Naive thymus-derived CD4-positive, alpha-beta T cell (primary cell): ENCODE results near the gene KRT25. TPM values are rescaled to one million over a fixed set of nuclear protein-coding genes. Genes with fewer than 3 reads are reported as not detected.
"Not testable (repeated sequence)": the region's sequence is repeated elsewhere in the genome, so short reads cannot be mapped to it uniquely, and the experiment has no call there.

Experiments used
- ATAC-seq: fragments of 150-1000 bp; cut with Tn5 transposase; 2 replicates; pipeline ENCODE4 v1.10.0; 2021; ENCODE audit warnings: mild to moderate bottlenecking, moderate library complexity
- CTCF ChIA-PET: fragments of 350-600 bp; sonication (Branson Sonifier 250); formaldehyde crosslinking; loops from one replicate; lab custom pipeline; 2021; ENCODE audit warnings: antibody characterized with exemption; lab: Charles Lee
- POLR2A ChIA-PET: fragments of 350-600 bp; sonication (Branson Sonifier 250); formaldehyde crosslinking; loops from one replicate; lab custom pipeline; 2021; ENCODE audit warnings: antibody characterized with exemption, inconsistent platforms; lab: Charles Lee
- DNase-seq, 9 donors: peaks; one replicate each; pipeline versions ENCODE4 v3.0.0 to v3.0.0-alpha.2; 2020 to 2022; ENCODE audit warnings: mixed read lengths in 1 of 9
- H3K27ac ChIP-seq: one replicate; pipeline ENCODE4 v1.7.0; 2013; ENCODE audit warnings: mild to moderate bottlenecking, low read depth, low read length, moderate library complexity
- H3K27me3 ChIP-seq, 2 donors: one replicate each; pipeline ENCODE4 v1.7.0; 2013; ENCODE audit warnings: low read length in 2 of 2, mild to moderate bottlenecking in 2 of 2, moderate library complexity in 2 of 2; ENCODE audit not compliant: control insufficient read depth in 2 of 2, insufficient read depth in 2 of 2
- H3K36me3 ChIP-seq, 3 experiments: 1 replicate in 2 of 3; 2 replicates in 1 of 3; pipeline ENCODE4 v1.7.0; 2013; ENCODE audit warnings: low read length in 3 of 3, mild to moderate bottlenecking in 3 of 3, moderate library complexity in 1 of 3; ENCODE audit not compliant: insufficient read depth in 3 of 3, control insufficient read depth in 2 of 3
- H3K4me1 ChIP-seq, 2 donors: one replicate each; pipeline ENCODE4 v1.7.0; 2013; ENCODE audit warnings: low read length in 2 of 2, mild to moderate bottlenecking in 2 of 2, moderate library complexity in 1 of 2; ENCODE audit not compliant: control insufficient read depth in 2 of 2, insufficient read depth in 2 of 2
- H3K4me3 ChIP-seq: 2 replicates; pipeline ENCODE4 v1.7.0; 2013; ENCODE audit warnings: mild to moderate bottlenecking, low read length
- H3K9me3 ChIP-seq, 3 experiments: 1 replicate in 2 of 3; 2 replicates in 1 of 3; pipeline ENCODE4 v1.7.0; 2013; ENCODE audit warnings: low read length in 3 of 3; ENCODE audit not compliant: control insufficient read depth in 2 of 3
- H3K27ac Mint-ChIP-seq, 9 donors: one replicate each; pipeline ENCODE4 v1.8.0; 2020 to 2022; ENCODE audit warnings: mixed read lengths in 9 of 9, mild to moderate bottlenecking in 8 of 9, moderate library complexity in 5 of 9, inconsistent platforms in 2 of 9
- H3K27me3 Mint-ChIP-seq, 5 donors: one replicate each; pipeline ENCODE4 v1.8.0; 2021 to 2022; ENCODE audit warnings: mixed read lengths in 5 of 5, mild to moderate bottlenecking in 1 of 5
- H3K36me3 Mint-ChIP-seq, 5 donors: one replicate each; pipeline ENCODE4 v1.8.0; 2020 to 2022; ENCODE audit warnings: mixed read lengths in 5 of 5, mild to moderate bottlenecking in 3 of 5, inconsistent platforms in 1 of 5
- H3K4me1 Mint-ChIP-seq, 7 donors: one replicate each; pipeline ENCODE4 v1.8.0; 2020 to 2022; ENCODE audit warnings: mixed read lengths in 7 of 7, mild to moderate bottlenecking in 3 of 7, inconsistent platforms in 1 of 7
- H3K4me3 Mint-ChIP-seq, 10 donors: one replicate each; pipeline ENCODE4 v1.8.0; 2020 to 2022; ENCODE audit warnings: mild to moderate bottlenecking in 10 of 10, mixed read lengths in 10 of 10, moderate library complexity in 6 of 10, inconsistent platforms in 2 of 10
- H3K9me3 Mint-ChIP-seq, 11 donors: one replicate each; pipeline ENCODE4 v1.8.0; 2020 to 2022; ENCODE audit warnings: mixed read lengths in 11 of 11, mild to moderate bottlenecking in 4 of 11, inconsistent platforms in 1 of 11, moderate library complexity in 1 of 11
- intact Hi-C, 2 donors: fragments of 100-400 bp; cut with micrococcal nuclease; formaldehyde crosslinking; loops; one replicate each; pipeline ENCODE4 v1.15.1; 2023
- polyA plus RNA-seq, 2 donors: library from polyadenylated mRNA; unstranded; fragments of 300-500 nt; fragmentation: Illumina TruSeq; gene quantifications; one replicate each; pipeline ENCODE4 v1.2.3, GENCODE V29; 2021
- total RNA-seq, 6 experiments: library from RNA in 5 of 6; stranded (reverse) in 5 of 6; gene quantifications; 1 replicate in 5 of 6; 2 replicates in 1 of 6; pipeline ENCODE4 v1.2.3 and lab custom pipeline; 2021 to 2026

KRT25 gene
- total and polyA plus RNA-seq, 7 experiments from 2014 or later: not detected

GRCh38 chr17:40748666-40749065, 6.5 kb downstream of the KRT25 start:
- H3K36me3 Mint-ChIP-seq, POLR2A ChIA-PET, H3K9me3 ChIP-seq, H3K9me3 Mint-ChIP-seq, H3K36me3 ChIP-seq, H3K27me3 ChIP-seq, H3K4me3 ChIP-seq, H3K27ac ChIP-seq, H3K4me1 ChIP-seq, H3K4me1 Mint-ChIP-seq, DNase-seq, intact Hi-C loops, ATAC-seq, H3K27ac Mint-ChIP-seq, H3K4me3 Mint-ChIP-seq: not testable (repeated sequence)
- peaks cover 33 to 70% (median 41%) of the 10 kb centered on the region in 5 donors for H3K27me3 Mint-ChIP-seq
- CTCF ChIA-PET: interaction anchor here (0.6 kb wide), 1 partner anchor 900 kb away, joined by 3 read pairs; no protein-coding TSS in a partner anchor

- Mint-ChIP-seq H3K4me1 (peaks cover 0 to 3% (median 0%) of the 10 kb centered on the region in 7 donors), H3K36me3 (peaks cover 0 to 4% (median 4%) of the 10 kb centered on the region in 5 donors), H3K4me3 (no peak overlapping the region), H3K9me3 (peaks cover 0 to 8% (median 4%) of the 10 kb centered on the region in 11 donors), H3K27ac (no peak overlapping the region), H3K27me3 (peaks cover 18 to 38% (median 31%) of the 10 kb centered on the region in 5 donors)
- no peaks in the 10 kb centered on the region for H3K36me3 ChIP-seq
- H3K27ac ChIP-seq: no peak overlapping the region
- ChIA-PET POLR2A (no interaction called here), CTCF (no interaction called here)
- no peak overlapping the region for H3K4me3 ChIP-seq
- ATAC-seq (no peak), DNase-seq (no peak)
- peaks cover 0 to 3% (median 0%) of the 10 kb centered on the region in 3 experiments for H3K9me3 ChIP-seq
- H3K4me1 ChIP-seq: no peaks in the 10 kb centered on the region
- intact Hi-C loops: no loop called here
- peaks cover 0 to 3% of the 10 kb centered on the region in 2 donors for H3K27me3 ChIP-seq
Observed at GRCh38 chr17:40738553-40738952, 16.6 kb downstream of the KRT25 start.

- Histone ChIP-seq H3K9me3 (no peaks in the 10 kb centered on the region), H3K27me3 (no peaks in the 10 kb centered on the region), H3K36me3 (no peaks in the 10 kb centered on the region), H3K27ac (no peak overlapping the region), H3K4me1 (no peaks in the 10 kb centered on the region), H3K4me3 (no peak overlapping the region)
- ATAC-seq (no peak), DNase-seq (no peak)
- Mint-ChIP-seq H3K36me3 (no peaks in the 10 kb centered on the region), H3K9me3 (peaks cover 0 to 2% (median 0%) of the 10 kb centered on the region in 11 donors), H3K4me3 (no peak overlapping the region), H3K27ac (no peak overlapping the region), H3K4me1 (peaks cover 0 to 3% (median 0%) of the 10 kb centered on the region in 7 donors), H3K27me3 (peaks cover 6 to 45% (median 32%) of the 10 kb centered on the region in 5 donors)
- ChIA-PET CTCF (no interaction called here), POLR2A (no interaction called here)
- intact Hi-C loops: no loop called here
Observed at GRCh38 chr17:40735016-40735415, 20.1 kb downstream of the KRT25 start.

GRCh38 chr17:40734018-40734417, 21.1 kb downstream of the KRT25 start:
- Mint-ChIP-seq H3K27me3 (peaks cover 6 to 45% (median 32%) of the 10 kb centered on the region in 5 donors), H3K4me1 (peaks cover 0 to 3% (median 0%) of the 10 kb centered on the region in 7 donors), H3K9me3 (peaks cover 0 to 2% (median 0%) of the 10 kb centered on the region in 11 donors), H3K27ac (no peak overlapping the region), H3K36me3 (no peaks in the 10 kb centered on the region), H3K4me3 (no peak overlapping the region)
- intact Hi-C loops: no loop called here
- Histone ChIP-seq H3K4me1 (no peaks in the 10 kb centered on the region), H3K9me3 (no peaks in the 10 kb centered on the region), H3K27me3 (no peaks in the 10 kb centered on the region), H3K36me3 (no peaks in the 10 kb centered on the region), H3K4me3 (no peak overlapping the region), H3K27ac (no peak overlapping the region)
- no peak for ATAC-seq
- POLR2A ChIA-PET: no interaction called here
- CTCF ChIA-PET: no interaction called here
- no peak for DNase-seq

GRCh38 chr17:40730970-40731369, 24.2 kb downstream of the KRT25 start:
- intact Hi-C loops: no loop called here
- Mint-ChIP-seq H3K4me3 (no peak overlapping the region), H3K4me1 (no peaks in the 10 kb centered on the region), H3K9me3 (peaks cover 0 to 2% (median 0%) of the 10 kb centered on the region in 11 donors), H3K27me3 (peaks cover 0 to 39% (median 32%) of the 10 kb centered on the region in 5 donors), H3K27ac (no peak overlapping the region), H3K36me3 (no peaks in the 10 kb centered on the region)
- no peak for ATAC-seq
- no peak overlapping the region for H3K27ac ChIP-seq
- no peaks in the 10 kb centered on the region for H3K9me3 ChIP-seq
- ChIA-PET CTCF (no interaction called here), POLR2A (no interaction called here)
- DNase-seq: no peak
- H3K36me3 ChIP-seq: no peaks in the 10 kb centered on the region
- no peaks in the 10 kb centered on the region for H3K27me3 ChIP-seq
- no peak overlapping the region for H3K4me3 ChIP-seq
- H3K4me1 ChIP-seq: no peaks in the 10 kb centered on the region

- Mint-ChIP-seq H3K27ac (no peak overlapping the region), H3K9me3 (no peaks in the 10 kb centered on the region), H3K4me1 (peaks cover 0 to 2% (median 0%) of the 10 kb centered on the region in 7 donors), H3K36me3 (no peaks in the 10 kb centered on the region), H3K27me3 (peaks cover 5 to 43% (median 33%) of the 10 kb centered on the region in 5 donors), H3K4me3 (no peak overlapping the region)
- no peak overlapping the region for H3K4me3 ChIP-seq
- DNase-seq (no peak), ATAC-seq (no peak)
- H3K36me3 ChIP-seq: no peaks in the 10 kb centered on the region
- ChIA-PET CTCF (interaction anchor here (0.7 to 1.1 kb wide), 4 partner anchors 72 to 198 kb away, joined by 3 to 4 read pairs (median 4); no protein-coding TSS in a partner anchor), POLR2A (interaction anchor here (0.6 to 0.7 kb wide), 2 partner anchors 173 to 180 kb away, joined by 3 read pairs; no protein-coding TSS in a partner anchor)
- intact Hi-C loops: loop anchor here (1.0 to 5.0 kb wide), 4 partner anchors 105 to 369 kb away; no protein-coding TSS in a partner anchor
- H3K27me3 ChIP-seq: peaks cover 0 to 3% of the 10 kb centered on the region in 2 donors
- no peaks in the 10 kb centered on the region for H3K9me3 ChIP-seq
- H3K4me1 ChIP-seq: no peaks in the 10 kb centered on the region
- no peak overlapping the region for H3K27ac ChIP-seq
Observed at GRCh38 chr17:40727447-40728231, 27.5 kb downstream of the KRT25 start.
